GM12874 (cell line): ENCODE data around the gene LTBP1.

ENCODE experiments used
- TF ChIP-seq, protein P1 (sequence below): IDR thresholded peaks from 2 replicates; pipeline ENCODE4 v1.5.1; 2011; ENCODE audit warnings: low read depth, mild to moderate bottlenecking, control low read depth, low read length, moderate library complexity; ENCODE audit not compliant: insufficient read depth

The LTBP1 gene

DNA sequence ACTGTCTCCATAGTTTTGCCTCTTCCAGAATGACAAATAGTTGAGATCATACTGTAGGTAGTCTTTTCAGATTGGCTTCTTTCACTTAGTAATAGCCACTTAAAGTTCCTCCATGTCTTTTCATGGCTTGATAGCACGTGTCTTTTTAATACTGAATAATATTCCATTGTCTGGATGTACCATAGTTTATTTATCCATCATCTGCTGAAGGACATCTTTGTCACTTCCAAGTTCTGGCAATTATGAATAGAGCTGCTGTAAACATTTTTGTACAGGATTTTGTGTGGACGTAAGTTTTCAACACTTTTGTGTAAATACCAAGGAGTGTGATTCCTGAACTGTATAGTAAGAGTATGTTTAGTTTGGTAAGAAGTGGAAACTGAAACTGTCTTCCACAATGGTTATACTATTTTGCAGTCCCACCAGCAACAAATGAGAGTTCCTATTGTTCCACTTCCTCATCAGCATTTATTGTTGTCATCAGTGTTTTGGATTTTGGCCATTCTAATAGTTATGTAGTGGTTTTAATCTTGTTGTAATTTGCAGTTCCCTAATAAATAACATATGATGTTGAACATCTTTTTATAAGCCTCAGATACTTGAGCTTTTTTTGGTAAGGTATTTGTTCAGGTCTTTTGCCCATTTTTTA is 18.9 kb downstream of the LTBP1 start:
- TF ChIP-seq, protein P1, sequence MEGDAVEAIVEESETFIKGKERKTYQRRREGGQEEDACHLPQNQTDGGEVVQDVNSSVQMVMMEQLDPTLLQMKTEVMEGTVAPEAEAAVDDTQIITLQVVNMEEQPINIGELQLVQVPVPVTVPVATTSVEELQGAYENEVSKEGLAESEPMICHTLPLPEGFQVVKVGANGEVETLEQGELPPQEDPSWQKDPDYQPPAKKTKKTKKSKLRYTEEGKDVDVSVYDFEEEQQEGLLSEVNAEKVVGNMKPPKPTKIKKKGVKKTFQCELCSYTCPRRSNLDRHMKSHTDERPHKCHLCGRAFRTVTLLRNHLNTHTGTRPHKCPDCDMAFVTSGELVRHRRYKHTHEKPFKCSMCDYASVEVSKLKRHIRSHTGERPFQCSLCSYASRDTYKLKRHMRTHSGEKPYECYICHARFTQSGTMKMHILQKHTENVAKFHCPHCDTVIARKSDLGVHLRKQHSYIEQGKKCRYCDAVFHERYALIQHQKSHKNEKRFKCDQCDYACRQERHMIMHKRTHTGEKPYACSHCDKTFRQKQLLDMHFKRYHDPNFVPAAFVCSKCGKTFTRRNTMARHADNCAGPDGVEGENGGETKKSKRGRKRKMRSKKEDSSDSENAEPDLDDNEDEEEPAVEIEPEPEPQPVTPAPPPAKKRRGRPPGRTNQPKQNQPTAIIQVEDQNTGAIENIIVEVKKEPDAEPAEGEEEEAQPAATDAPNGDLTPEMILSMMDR, result no peak

DNA sequence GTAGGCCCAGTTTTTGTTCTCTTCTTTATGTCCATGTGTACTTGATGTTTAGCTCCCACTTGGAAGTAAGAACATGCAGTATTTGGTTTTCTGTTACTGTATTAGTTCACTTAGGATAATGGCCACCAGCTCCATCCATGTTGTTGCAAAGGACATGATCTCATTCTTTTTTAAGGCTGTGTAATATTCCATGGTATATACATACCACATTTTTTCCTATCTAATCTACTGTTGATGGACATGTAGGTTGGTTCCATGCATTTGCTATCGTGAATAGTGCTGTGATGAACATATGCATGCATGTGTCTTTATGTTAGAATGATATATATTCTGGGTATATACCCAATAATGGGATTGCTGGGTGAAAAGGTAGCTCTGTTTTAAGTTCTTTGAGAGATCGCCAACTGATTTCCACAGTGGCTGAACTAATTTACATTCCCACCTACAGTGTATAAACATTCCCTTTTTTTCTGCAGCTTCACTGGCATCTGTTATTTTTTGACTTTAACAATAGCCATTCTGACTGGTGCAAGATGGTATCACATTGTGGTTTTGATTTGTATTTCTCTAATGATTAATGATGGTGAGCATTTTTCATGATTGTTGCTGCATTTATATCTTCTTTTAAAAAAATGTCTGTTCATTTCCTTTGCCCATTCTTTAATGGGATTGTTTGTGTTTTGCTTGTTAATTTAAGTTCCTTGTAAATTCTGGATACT is 22.9 kb downstream of the LTBP1 start:
- TF ChIP-seq, protein P1, result no peak

DNA sequence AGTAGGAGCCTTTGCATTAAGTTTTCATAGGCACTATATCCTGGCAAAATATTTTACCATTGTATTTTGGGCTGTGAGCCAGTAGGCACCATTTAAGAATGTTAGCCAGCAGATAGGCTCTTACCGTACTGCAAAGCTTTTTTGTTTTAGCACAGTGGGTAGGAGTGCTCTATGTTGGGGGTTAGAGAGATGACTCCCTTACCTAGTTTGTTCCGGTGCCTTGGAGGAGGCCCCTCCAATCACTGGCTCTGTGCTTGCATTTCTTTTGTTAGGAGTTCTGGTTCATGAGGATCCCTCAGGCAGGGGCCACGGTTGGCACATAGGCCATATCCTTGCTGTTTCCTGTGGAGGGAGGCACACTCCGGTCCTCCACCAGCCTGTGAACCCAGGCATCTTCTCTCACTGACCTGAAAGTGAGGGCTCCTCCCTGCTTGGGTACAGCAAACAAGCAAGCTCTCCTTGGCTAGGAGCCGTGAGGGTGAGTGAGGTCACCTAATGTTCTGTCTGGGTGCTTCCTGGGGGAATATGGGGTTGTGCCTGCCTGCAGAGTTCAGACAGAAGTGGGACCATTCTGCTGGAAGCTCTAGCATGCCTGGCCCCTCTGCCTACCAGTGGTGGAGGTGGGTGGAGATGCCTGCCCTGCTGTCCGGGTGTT is 29.8 kb downstream of the LTBP1 start:
- TF ChIP-seq, protein P1, result no peak

DNA sequence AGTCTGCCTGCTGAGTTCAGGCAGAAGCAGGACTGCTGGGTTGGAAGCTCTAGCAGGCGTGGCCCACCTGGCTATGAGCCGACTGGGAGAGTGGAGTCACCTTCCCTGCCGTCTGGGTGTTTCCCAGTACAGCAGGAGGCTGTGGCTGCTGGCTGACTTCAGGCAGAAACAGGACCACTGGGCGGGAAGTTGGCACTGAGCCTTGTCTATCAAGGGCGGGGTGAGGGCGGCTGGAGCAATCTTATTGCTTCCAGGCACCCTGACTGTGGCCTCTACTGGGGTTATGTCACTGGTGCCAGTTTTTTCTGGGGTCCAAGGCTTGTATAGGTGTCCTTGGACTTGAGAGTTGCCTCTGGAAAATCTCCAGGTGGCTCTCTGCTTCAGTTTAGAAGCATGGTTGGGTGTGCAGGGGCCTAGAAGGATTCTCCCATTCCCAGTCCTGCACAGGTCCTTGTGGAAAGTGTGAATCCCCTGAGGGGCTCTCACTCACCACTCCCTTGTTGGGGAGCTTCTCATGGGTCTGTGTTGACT is 30.5 kb downstream of the LTBP1 start:
- TF ChIP-seq, protein P1, result no peak

DNA sequence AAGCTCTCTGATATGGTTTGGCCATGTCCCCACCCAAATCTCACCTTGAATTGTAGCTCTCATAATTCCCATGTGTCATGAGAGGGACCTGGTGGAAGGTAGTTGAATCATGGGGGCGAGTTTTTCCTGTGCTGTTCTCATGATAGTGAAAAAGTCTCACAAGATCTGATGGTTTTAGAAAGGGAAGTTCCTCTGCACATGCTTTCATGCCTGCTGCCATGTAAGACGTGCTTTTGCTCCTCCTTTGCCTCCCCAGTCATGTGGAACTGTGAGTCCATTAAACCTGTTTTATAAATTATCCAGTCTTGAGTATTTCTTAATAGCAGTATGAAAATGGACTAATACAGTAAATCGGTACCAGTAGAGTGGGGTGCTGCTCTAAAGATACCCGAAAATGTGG is 34.9 kb downstream of the LTBP1 start:
- TF ChIP-seq, protein P1, result no peak

DNA sequence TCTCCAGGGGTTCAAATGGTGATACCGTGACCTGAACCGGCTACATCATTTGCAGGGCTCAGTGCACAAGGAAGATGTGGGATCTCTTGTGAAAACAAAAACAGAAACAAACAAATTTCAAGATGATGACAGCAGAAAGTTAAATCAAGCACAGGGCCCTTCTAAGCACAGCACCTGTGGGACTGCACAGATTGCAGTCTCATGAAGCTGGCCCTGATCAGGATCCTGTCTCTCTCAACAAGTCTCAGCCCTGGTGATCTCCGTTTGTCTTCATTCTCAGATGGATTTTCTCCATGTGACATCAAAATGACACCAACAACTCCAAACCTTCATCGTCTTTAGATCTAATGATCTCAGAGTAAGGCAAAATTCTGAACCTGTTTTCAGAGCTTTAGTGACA is 39.7 kb downstream of the LTBP1 start:
- TF ChIP-seq, protein P1, result no peak

DNA sequence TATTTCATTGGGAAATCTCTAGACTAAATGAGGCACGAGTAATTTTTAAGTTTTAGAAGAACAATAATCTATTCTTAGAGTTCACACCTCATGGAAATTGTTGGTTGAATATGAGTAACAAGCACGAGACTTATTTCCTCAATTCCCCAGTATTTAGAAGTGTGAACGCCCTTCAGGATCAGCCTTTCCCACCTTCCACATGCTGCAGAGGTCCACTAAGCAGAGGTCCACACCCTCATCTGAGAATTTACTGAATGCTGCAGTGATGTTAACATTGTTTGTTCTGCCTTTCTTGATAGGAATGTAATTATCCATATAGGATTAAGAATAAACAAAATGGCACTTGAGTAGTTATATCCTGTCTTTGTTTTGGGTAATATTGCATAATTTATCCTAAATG is 41.8 kb downstream of the LTBP1 start:
- TF ChIP-seq, protein P1, result no peak
